ENCODE results near the gene BDKRB2. TPM values are rescaled to one million over a fixed set of nuclear protein-coding genes. Genes with fewer than 3 reads are reported as not detected.

BDKRB2 gene
- total and polyA plus RNA-seq, 2 of the 8 experiments (the other 6 are each of a cell fraction or from before 2014, with no cell fraction given), result 0.13 to 0.21 TPM

DNA sequence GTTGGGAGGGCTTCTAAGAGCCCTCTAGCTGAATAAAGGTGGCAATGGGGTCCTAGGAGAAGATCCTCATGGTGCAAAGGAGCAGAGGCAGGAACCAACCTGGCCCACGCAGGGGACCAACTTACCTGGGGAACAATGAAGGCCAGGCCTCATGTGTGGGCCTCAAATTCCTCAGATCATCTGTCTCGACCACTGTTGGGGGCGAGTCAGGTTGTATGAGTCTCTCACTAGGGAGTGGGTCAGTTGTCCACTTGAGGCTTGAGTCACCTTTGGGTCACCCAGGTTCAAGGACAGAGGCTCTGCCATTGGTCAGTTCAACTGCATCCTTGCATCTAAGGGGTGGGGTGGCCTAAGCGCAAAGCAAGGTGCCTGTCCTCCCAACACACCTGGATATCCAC lies 43.7 kb upstream of the BDKRB2 start (continued):
- TF ChIP-seq CTCF (IDR thresholded peaks at IDR 0.05; ENCODE audit: control extremely low read depth in 1 of 3, insufficient read depth in 1 of 3, low read depth in 1 of 3, low read length in 3 of 3), result no peak
- TF ChIP-seq CREB1 (IDR thresholded peaks at IDR 0.05), result no peak
- TF ChIP-seq RNF2 (IDR thresholded peaks at IDR 0.05; ENCODE audit: borderline replicate concordance, low read depth, low read length, missing control alignments, poor library complexity, severe bottlenecking), result no peak
- no peak for TF ChIP-seq NRF1 (IDR thresholded peaks at IDR 0.05; ENCODE audit: low read depth, low read length)
- TF ChIP-seq RFX5 (IDR thresholded peaks at IDR 0.05; ENCODE audit: borderline replicate concordance, low read depth, low read length), result no peak
- TF ChIP-seq, protein P1, sequence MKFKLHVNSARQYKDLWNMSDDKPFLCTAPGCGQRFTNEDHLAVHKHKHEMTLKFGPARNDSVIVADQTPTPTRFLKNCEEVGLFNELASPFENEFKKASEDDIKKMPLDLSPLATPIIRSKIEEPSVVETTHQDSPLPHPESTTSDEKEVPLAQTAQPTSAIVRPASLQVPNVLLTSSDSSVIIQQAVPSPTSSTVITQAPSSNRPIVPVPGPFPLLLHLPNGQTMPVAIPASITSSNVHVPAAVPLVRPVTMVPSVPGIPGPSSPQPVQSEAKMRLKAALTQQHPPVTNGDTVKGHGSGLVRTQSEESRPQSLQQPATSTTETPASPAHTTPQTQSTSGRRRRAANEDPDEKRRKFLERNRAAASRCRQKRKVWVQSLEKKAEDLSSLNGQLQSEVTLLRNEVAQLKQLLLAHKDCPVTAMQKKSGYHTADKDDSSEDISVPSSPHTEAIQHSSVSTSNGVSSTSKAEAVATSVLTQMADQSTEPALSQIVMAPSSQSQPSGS (IDR thresholded peaks at IDR 0.05; ENCODE audit: low read length), result no peak
- TF ChIP-seq, protein P2, sequence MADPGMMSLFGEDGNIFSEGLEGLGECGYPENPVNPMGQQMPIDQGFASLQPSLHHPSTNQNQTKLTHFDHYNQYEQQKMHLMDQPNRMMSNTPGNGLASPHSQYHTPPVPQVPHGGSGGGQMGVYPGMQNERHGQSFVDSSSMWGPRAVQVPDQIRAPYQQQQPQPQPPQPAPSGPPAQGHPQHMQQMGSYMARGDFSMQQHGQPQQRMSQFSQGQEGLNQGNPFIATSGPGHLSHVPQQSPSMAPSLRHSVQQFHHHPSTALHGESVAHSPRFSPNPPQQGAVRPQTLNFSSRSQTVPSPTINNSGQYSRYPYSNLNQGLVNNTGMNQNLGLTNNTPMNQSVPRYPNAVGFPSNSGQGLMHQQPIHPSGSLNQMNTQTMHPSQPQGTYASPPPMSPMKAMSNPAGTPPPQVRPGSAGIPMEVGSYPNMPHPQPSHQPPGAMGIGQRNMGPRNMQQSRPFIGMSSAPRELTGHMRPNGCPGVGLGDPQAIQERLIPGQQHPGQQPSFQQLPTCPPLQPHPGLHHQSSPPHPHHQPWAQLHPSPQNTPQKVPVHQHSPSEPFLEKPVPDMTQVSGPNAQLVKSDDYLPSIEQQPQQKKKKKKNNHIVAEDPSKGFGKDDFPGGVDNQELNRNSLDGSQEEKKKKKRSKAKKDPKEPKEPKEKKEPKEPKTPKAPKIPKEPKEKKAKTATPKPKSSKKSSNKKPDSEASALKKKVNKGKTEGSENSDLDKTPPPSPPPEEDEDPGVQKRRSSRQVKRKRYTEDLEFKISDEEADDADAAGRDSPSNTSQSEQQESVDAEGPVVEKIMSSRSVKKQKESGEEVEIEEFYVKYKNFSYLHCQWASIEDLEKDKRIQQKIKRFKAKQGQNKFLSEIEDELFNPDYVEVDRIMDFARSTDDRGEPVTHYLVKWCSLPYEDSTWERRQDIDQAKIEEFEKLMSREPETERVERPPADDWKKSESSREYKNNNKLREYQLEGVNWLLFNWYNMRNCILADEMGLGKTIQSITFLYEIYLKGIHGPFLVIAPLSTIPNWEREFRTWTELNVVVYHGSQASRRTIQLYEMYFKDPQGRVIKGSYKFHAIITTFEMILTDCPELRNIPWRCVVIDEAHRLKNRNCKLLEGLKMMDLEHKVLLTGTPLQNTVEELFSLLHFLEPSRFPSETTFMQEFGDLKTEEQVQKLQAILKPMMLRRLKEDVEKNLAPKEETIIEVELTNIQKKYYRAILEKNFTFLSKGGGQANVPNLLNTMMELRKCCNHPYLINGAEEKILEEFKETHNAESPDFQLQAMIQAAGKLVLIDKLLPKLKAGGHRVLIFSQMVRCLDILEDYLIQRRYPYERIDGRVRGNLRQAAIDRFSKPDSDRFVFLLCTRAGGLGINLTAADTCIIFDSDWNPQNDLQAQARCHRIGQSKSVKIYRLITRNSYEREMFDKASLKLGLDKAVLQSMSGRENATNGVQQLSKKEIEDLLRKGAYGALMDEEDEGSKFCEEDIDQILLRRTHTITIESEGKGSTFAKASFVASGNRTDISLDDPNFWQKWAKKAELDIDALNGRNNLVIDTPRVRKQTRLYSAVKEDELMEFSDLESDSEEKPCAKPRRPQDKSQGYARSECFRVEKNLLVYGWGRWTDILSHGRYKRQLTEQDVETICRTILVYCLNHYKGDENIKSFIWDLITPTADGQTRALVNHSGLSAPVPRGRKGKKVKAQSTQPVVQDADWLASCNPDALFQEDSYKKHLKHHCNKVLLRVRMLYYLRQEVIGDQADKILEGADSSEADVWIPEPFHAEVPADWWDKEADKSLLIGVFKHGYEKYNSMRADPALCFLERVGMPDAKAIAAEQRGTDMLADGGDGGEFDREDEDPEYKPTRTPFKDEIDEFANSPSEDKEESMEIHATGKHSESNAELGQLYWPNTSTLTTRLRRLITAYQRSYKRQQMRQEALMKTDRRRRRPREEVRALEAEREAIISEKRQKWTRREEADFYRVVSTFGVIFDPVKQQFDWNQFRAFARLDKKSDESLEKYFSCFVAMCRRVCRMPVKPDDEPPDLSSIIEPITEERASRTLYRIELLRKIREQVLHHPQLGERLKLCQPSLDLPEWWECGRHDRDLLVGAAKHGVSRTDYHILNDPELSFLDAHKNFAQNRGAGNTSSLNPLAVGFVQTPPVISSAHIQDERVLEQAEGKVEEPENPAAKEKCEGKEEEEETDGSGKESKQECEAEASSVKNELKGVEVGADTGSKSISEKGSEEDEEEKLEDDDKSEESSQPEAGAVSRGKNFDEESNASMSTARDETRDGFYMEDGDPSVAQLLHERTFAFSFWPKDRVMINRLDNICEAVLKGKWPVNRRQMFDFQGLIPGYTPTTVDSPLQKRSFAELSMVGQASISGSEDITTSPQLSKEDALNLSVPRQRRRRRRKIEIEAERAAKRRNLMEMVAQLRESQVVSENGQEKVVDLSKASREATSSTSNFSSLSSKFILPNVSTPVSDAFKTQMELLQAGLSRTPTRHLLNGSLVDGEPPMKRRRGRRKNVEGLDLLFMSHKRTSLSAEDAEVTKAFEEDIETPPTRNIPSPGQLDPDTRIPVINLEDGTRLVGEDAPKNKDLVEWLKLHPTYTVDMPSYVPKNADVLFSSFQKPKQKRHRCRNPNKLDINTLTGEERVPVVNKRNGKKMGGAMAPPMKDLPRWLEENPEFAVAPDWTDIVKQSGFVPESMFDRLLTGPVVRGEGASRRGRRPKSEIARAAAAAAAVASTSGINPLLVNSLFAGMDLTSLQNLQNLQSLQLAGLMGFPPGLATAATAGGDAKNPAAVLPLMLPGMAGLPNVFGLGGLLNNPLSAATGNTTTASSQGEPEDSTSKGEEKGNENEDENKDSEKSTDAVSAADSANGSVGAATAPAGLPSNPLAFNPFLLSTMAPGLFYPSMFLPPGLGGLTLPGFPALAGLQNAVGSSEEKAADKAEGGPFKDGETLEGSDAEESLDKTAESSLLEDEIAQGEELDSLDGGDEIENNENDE (IDR thresholded peaks at IDR 0.05; ENCODE audit: insufficient replicate concordance, low read length), result no peak

All from H1 (cell line).